ENCODE results near the gene RTN4RL2.
A peak's percentile ranks its signal among the peaks of the same experiment; 100 is the strongest.

Gene RTN4RL2

GRCh38 chr11:57502870-57503269 lies 42.5 kb downstream of the RTN4RL2 start:
- Histone ChIP-seq H3K4me3 (ENCODE audit: extremely low read depth, insufficient read depth, low read length, poor library complexity, severe bottlenecking) (no peak overlapping the region), H3K27ac (ENCODE audit: low read depth, low read length, severe bottlenecking) (no peak overlapping the region), H3K36me3 (ENCODE audit: control insufficient read depth, insufficient read depth, low read length) (no peaks in the 10 kb centered on the region), H3K4me1 (ENCODE audit: control insufficient read depth, insufficient read depth, low read length, poor library complexity, severe bottlenecking) (peaks cover 7% of the 10 kb centered on the region), H3K9me3 (ENCODE audit: control insufficient read depth, low read length) (no peaks in the 10 kb centered on the region)

- H3K9me3 ChIP-seq (ENCODE audit: control insufficient read depth, low read length) = no peaks in the 10 kb centered on the region
- H3K27ac ChIP-seq (ENCODE audit: low read depth, low read length, severe bottlenecking) = no peak overlapping the region
- WGBS, 2 experiments (ENCODE audit: insufficient coverage in 2 of 2) = 89 to 94% methylated on average over 2 to 4 of the region's 4 CpGs
- no peak overlapping the region for H3K4me3 ChIP-seq (ENCODE audit: extremely low read depth, insufficient read depth, low read length, poor library complexity, severe bottlenecking)
- no peaks in the 10 kb centered on the region for H3K36me3 ChIP-seq (ENCODE audit: control insufficient read depth, insufficient read depth, low read length)
- peaks cover 7% of the 10 kb centered on the region for H3K4me1 ChIP-seq (ENCODE audit: control insufficient read depth, insufficient read depth, low read length, poor library complexity, severe bottlenecking)
Measured at GRCh38 chr11:57504511-57504910, 44.2 kb downstream of the RTN4RL2 start.

GRCh38 chr11:57506522-57506921 lies 46.2 kb downstream of the RTN4RL2 start:
- Histone ChIP-seq H3K4me3 (ENCODE audit: extremely low read depth, insufficient read depth, low read length, poor library complexity, severe bottlenecking) (no peak overlapping the region), H3K9me3 (ENCODE audit: control insufficient read depth, low read length) (no peaks in the 10 kb centered on the region), H3K4me1 (ENCODE audit: control insufficient read depth, insufficient read depth, low read length, poor library complexity, severe bottlenecking) (no peaks in the 10 kb centered on the region), H3K27ac (ENCODE audit: low read depth, low read length, severe bottlenecking) (no peak overlapping the region), H3K36me3 (ENCODE audit: control insufficient read depth, insufficient read depth, low read length) (no peaks in the 10 kb centered on the region)
- 100% methylated on average over 1 of the region's 1 CpG for WGBS, 2 experiments (ENCODE audit: insufficient coverage in 2 of 2)

- H3K36me3 ChIP-seq (ENCODE audit: control insufficient read depth, insufficient read depth, low read length) = no peaks in the 10 kb centered on the region
- peaks cover 2% of the 10 kb centered on the region for H3K4me1 ChIP-seq (ENCODE audit: control insufficient read depth, insufficient read depth, low read length, poor library complexity, severe bottlenecking)
- H3K9me3 ChIP-seq (ENCODE audit: control insufficient read depth, low read length) = no peaks in the 10 kb centered on the region
- H3K4me3 ChIP-seq (ENCODE audit: extremely low read depth, insufficient read depth, low read length, poor library complexity, severe bottlenecking) = no peak overlapping the region
- no peak overlapping the region for H3K27ac ChIP-seq (ENCODE audit: low read depth, low read length, severe bottlenecking)
- WGBS, 2 experiments (ENCODE audit: insufficient coverage in 2 of 2) = 92 to 95% methylated on average over 6 to 7 of the region's 7 CpGs
Measured at GRCh38 chr11:57508341-57509170, 48.2 kb downstream of the RTN4RL2 start.

- H3K9me3 ChIP-seq (ENCODE audit: control insufficient read depth, low read length) = no peaks in the 10 kb centered on the region
- no peak overlapping the region for H3K27ac ChIP-seq (ENCODE audit: low read depth, low read length, severe bottlenecking)
- peaks cover 6% of the 10 kb centered on the region for H3K4me1 ChIP-seq (ENCODE audit: control insufficient read depth, insufficient read depth, low read length, poor library complexity, severe bottlenecking)
- H3K4me3 ChIP-seq (ENCODE audit: extremely low read depth, insufficient read depth, low read length, poor library complexity, severe bottlenecking) = no peak overlapping the region
- no peaks in the 10 kb centered on the region for H3K36me3 ChIP-seq (ENCODE audit: control insufficient read depth, insufficient read depth, low read length)
- WGBS, 2 experiments (ENCODE audit: insufficient coverage in 2 of 2) = 90 to 98% methylated on average over 5 of the region's 6 CpGs
Measured at GRCh38 chr11:57511741-57512430, 51.6 kb downstream of the RTN4RL2 start.

- 84 to 100% methylated on average over 4 to 7 of the region's 12 CpGs for WGBS, 2 experiments (ENCODE audit: insufficient coverage in 2 of 2)
- no peaks in the 10 kb centered on the region for H3K9me3 ChIP-seq (ENCODE audit: control insufficient read depth, low read length)
- H3K4me3 ChIP-seq (ENCODE audit: extremely low read depth, insufficient read depth, low read length, poor library complexity, severe bottlenecking) = no peak overlapping the region
- no peaks in the 10 kb centered on the region for H3K36me3 ChIP-seq (ENCODE audit: control insufficient read depth, insufficient read depth, low read length)
- H3K27ac ChIP-seq (ENCODE audit: low read depth, low read length, severe bottlenecking) = no peak overlapping the region
- peaks cover 6% of the 10 kb centered on the region for H3K4me1 ChIP-seq (ENCODE audit: control insufficient read depth, insufficient read depth, low read length, poor library complexity, severe bottlenecking)
Measured at GRCh38 chr11:57512646-57513451, 52.5 kb downstream of the RTN4RL2 start.

GRCh38 chr11:57513452-57513795 lies 53.1 kb downstream of the RTN4RL2 start:
- WGBS, 2 experiments (ENCODE audit: insufficient coverage in 2 of 2) = 78% methylated on average over 1 of the region's 1 CpG; no CpG with 5 or more reads in 1 of the 2 experiments
- H3K4me3 ChIP-seq (ENCODE audit: extremely low read depth, insufficient read depth, low read length, poor library complexity, severe bottlenecking) = no peak overlapping the region
- no peak overlapping the region for H3K27ac ChIP-seq (ENCODE audit: low read depth, low read length, severe bottlenecking)
- H3K36me3 ChIP-seq (ENCODE audit: control insufficient read depth, insufficient read depth, low read length) = no peaks in the 10 kb centered on the region
- H3K4me1 ChIP-seq (ENCODE audit: control insufficient read depth, insufficient read depth, low read length, poor library complexity, severe bottlenecking) = peaks cover 6% of the 10 kb centered on the region
- H3K9me3 ChIP-seq (ENCODE audit: control insufficient read depth, low read length) = no peaks in the 10 kb centered on the region

- no peak overlapping the region for H3K27ac ChIP-seq (ENCODE audit: low read depth, low read length, severe bottlenecking)
- 16 to 17% methylated on average over 32 to 35 of the region's 35 CpGs for WGBS, 2 experiments (ENCODE audit: insufficient coverage in 2 of 2)
- H3K36me3 ChIP-seq (ENCODE audit: control insufficient read depth, insufficient read depth, low read length) = no peaks in the 10 kb centered on the region
Measured at GRCh38 chr11:57513911-57514537, 53.7 kb downstream of the RTN4RL2 start.

GRCh38 chr11:57514538-57515331 lies 54.4 kb downstream of the RTN4RL2 start:
- H3K4me3 ChIP-seq (ENCODE audit: extremely low read depth, insufficient read depth, low read length, poor library complexity, severe bottlenecking) = peak overlapping the region; percentile 59
- no peaks in the 10 kb centered on the region for H3K9me3 ChIP-seq (ENCODE audit: control insufficient read depth, low read length)
- H3K4me1 ChIP-seq (ENCODE audit: control insufficient read depth, insufficient read depth, low read length, poor library complexity, severe bottlenecking) = peaks cover 6% of the 10 kb centered on the region
- 0% methylated on average over 9 to 39 of the region's 57 CpGs for WGBS, 2 experiments (ENCODE audit: insufficient coverage in 2 of 2)
- no peaks in the 10 kb centered on the region for H3K36me3 ChIP-seq (ENCODE audit: control insufficient read depth, insufficient read depth, low read length)
- no peak overlapping the region for H3K27ac ChIP-seq (ENCODE audit: low read depth, low read length, severe bottlenecking)

More at GRCh38 chr11:57513911-57514537, 53.7 kb downstream of the RTN4RL2 start:
- peak overlapping the region; percentile 59 for H3K4me3 ChIP-seq (ENCODE audit: extremely low read depth, insufficient read depth, low read length, poor library complexity, severe bottlenecking)
- H3K4me1 ChIP-seq (ENCODE audit: control insufficient read depth, insufficient read depth, low read length, poor library complexity, severe bottlenecking) = peaks cover 6% of the 10 kb centered on the region
- no peaks in the 10 kb centered on the region for H3K9me3 ChIP-seq (ENCODE audit: control insufficient read depth, low read length)
